Measurements from ENCODE around the gene IL15RA.

- TF ChIP-seq CTCF (conservative IDR thresholded peaks at IDR 0.05 in 1 of 2, IDR thresholded peaks at IDR 0.05 in 1 of 2; ENCODE audit: extremely low read depth in 1 of 2, insufficient read depth in 1 of 2, low read depth in 1 of 2, low read length in 2 of 2), result no peak
- TF ChIP-seq EZH2 (IDR thresholded peaks at IDR 0.05; ENCODE audit: borderline replicate concordance, low read length), result no peak
These were observed 9.2 kb downstream of the IL15RA start for GRCh38 chr10:5968037-5968680.

Data from mammary epithelial cell (primary cell).